T47D (cell line): ENCODE data around the gene HEY2.
A peak's percentile ranks its signal among the peaks of the same experiment; 100 is the strongest.
"Not testable (repeated sequence)": the region's sequence is repeated elsewhere in the genome, so short reads cannot be mapped to it uniquely, and the experiment has no call there.

Experiments used
- DNase-seq, 2 experiments: peaks; one replicate each; pipeline versions ENCODE4 v3.0.0 to v3.0.0-alpha.2; 2011 to 2012; ENCODE audit warnings: low read depth in 1 of 2, low spot score in 1 of 2
- JUND ChIP-seq: IDR thresholded peaks from 2 replicates; pipeline ENCODE4 v1.6.1; 2012; ENCODE audit warnings: low read depth
- in situ Hi-C: cut with HindIII; loops from 2 replicates; pipeline ENCODE4 v1.10.0; 2016; ENCODE audit warnings: low sequenced_read_pairs, low pct_unique_long_range_greater_than_20kb

HEY2 gene

GRCh38 chr6:125764121-125764671 is 14.8 kb downstream of the HEY2 start:
- no peak for DNase-seq
- in situ Hi-C loops: no loop called here
- no peak for TF ChIP-seq JUND

GRCh38 chr6:125765944-125766343 is 16.5 kb downstream of the HEY2 start:
- DNase-seq: no peak
- in situ Hi-C loops: no loop called here
- no peak for TF ChIP-seq JUND

GRCh38 chr6:125766641-125767040 is 17.2 kb downstream of the HEY2 start:
- in situ Hi-C loops: no loop called here
- no peak for DNase-seq
- no peak for TF ChIP-seq JUND

GRCh38 chr6:125769147-125769783 is 19.8 kb downstream of the HEY2 start:
- no peak for TF ChIP-seq JUND
- DNase-seq: no peak
- in situ Hi-C loops: no loop called here

- in situ Hi-C loops: no loop called here
- DNase-seq: no peak
These were observed 24.2 kb downstream of the HEY2 start for GRCh38 chr6:125773387-125774341.

GRCh38 chr6:125776107-125776826 is 26.8 kb downstream of the HEY2 start:
- in situ Hi-C loops, DNase-seq: not testable (repeated sequence)

More at GRCh38 chr6:125773387-125774341, 24.2 kb downstream of the HEY2 start:
- no peak for TF ChIP-seq JUND

GRCh38 chr6:125779924-125780539 is 30.6 kb downstream of the HEY2 start:
- DNase-seq: peak; percentile 58 to 88
- no peak for TF ChIP-seq JUND
- in situ Hi-C loops: no loop called here

GRCh38 chr6:125780540-125781313 is 31.3 kb downstream of the HEY2 start:
- in situ Hi-C loops: no loop called here
- no peak for TF ChIP-seq JUND
- peak in 1 of 2 experiments; percentile 56 for DNase-seq

- in situ Hi-C loops: no loop called here
- no peak for TF ChIP-seq JUND
- DNase-seq: no peak
These were observed 32.0 kb downstream of the HEY2 start for GRCh38 chr6:125781314-125781868.

GRCh38 chr6:125784365-125784764 is 34.9 kb downstream of the HEY2 start:
- in situ Hi-C loops: no loop called here
- TF ChIP-seq JUND: no peak
- no peak for DNase-seq

- no peak for TF ChIP-seq JUND
- in situ Hi-C loops: no loop called here
- peak in 1 of 2 experiments; percentile 18 for DNase-seq
These were observed 38.4 kb downstream of the HEY2 start for GRCh38 chr6:125787791-125788190.
